ENCODE results near the gene CST4. TPM values are rescaled to one million over a fixed set of nuclear protein-coding genes. Genes with fewer than 3 reads are reported as not detected.
"Not testable (repeated sequence)": the region's sequence is repeated elsewhere in the genome, so short reads cannot be mapped to it uniquely, and the experiment has no call there.

CST4 gene, protein sequence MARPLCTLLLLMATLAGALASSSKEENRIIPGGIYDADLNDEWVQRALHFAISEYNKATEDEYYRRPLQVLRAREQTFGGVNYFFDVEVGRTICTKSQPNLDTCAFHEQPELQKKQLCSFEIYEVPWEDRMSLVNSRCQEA
- not detected for total RNA-seq

DNA sequence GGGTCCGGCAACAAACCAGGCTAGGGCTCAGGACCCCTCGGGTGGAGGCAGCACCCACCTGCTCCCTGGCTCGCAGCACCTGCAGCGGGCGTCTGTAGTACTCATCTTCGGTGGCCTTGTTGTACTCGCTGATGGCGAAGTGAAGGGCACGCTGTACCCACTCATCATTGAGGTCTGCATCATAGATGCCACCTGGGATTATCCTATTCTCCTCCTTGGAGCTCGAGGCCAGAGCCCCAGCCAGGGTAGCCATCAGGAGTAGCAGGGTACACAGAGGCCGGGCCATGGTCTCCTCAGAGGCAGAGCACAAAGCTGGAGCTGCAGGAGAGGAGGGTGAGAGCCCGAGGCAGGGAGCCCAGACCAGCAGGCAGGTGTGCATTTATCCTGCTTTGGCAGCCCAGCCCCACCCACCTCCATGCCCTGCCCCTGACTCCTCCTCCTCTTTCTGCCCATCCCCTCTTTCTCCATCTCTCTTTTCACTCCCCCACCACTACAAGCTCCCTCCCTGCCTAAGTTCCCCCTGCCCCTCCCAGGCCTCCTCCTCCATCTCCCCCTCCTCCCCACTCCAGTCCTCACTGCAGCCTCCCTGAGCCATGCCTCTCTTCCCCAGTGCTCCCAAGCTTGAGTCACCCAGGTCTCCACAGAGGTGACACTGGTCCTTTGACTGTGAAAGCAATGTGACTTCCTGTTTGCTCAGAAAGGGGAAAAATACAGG is at the start of gene CST4:
CST4 (minus strand) TSS at position 355 of the 715 bp plus-strand sequence; CDS start at position 286, 69 bp downstream.
- DNase-seq = not testable (repeated sequence)

DNA sequence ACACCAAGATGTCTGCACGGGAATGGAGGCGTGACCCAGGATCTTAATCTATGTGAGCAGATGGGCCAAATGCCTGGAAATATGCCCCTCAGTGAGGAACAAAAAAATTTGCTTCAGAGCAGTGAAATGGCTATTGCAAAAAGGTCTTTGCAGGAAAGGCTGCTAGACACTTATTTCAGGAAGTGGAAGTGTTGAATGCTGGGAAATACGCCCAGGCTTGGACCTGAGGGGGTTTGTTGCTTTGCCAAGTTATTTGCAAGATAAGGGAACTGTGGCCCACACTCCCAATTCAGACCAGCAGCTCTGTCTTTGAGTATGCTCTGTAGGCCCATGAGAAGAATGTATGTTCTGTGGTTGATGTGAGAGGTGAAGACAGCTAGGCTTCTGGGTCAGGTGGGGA is 46.6 kb upstream of the CST4 start:
- DNase-seq = not testable (repeated sequence)

DNA sequence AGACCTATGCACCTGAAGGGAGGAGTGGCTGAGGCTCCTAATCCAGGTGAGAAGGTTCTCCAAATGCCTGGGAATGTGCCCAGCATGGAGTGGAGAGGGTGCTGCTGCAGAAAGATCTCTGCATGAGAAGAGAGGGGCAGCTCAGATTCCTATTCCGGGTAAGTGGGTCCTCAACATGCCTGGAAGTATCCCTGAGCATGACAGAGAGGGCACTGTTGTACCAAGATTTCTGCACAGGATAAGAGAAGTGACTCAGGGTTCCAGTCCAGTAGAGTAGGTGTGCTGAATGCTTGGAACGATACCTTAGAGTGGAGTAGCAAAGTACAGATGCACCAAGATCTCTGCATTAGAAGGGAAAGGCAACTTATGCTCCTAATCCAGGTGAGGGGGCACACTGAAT is 46.1 kb upstream of the CST4 start:
- DNase-seq = not testable (repeated sequence)

DNA sequence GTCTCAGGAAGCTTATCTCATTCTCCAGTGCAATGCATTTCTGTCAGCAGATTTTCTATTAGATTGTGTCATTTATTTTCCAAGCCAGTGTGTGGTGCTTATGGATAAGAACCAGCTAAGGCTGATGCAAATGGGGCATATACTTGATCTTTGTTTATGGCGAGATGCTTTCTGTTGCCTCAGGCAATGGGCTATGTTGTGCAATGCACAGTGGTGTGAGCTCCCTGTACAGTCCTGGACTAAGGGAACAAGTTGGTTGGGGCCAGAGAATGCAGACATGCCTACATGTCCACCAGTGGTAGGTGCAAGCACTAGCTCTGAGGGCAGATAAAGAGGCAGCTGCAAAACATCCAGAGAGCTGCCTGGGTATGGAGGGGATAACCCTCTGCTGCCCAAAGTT is 45.6 kb upstream of the CST4 start:
- not testable (repeated sequence) for DNase-seq

DNA sequence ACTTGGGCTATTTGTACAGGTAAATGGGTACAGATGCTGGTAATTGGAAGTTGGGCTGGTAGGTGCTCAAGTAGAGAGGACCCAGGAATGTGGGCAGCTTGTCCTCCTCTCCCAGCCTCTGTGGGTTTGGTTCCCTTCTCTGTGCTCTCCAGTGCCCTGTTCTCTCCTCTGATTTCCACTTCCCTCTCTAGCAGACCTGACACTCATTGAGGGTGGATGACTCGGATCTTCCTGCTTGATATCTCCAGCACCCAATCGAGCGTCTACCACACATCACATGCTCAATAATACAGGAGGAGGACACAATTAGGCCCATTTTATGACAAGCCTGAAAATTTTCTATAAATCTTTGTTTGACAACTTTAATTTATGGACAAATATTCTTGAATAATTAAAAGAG is 38.2 kb upstream of the CST4 start:
- no peak for DNase-seq

DNA sequence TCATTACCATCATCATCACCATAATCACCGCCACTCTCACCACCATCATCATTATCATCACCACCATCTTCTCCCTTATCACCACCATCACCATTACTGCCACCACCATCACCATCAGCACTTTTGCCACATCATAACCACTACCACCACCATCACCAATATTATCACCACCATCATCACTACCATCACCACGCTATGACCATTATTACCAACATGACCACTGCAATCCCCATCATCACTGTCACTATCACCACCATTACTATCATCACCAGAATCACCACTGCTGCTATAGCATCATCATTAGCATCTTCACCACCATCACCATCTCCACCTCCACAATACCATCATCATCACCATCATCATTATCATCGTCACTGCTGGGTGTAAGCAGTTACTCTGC is 36.3 kb upstream of the CST4 start:
- no peak for DNase-seq

DNA sequence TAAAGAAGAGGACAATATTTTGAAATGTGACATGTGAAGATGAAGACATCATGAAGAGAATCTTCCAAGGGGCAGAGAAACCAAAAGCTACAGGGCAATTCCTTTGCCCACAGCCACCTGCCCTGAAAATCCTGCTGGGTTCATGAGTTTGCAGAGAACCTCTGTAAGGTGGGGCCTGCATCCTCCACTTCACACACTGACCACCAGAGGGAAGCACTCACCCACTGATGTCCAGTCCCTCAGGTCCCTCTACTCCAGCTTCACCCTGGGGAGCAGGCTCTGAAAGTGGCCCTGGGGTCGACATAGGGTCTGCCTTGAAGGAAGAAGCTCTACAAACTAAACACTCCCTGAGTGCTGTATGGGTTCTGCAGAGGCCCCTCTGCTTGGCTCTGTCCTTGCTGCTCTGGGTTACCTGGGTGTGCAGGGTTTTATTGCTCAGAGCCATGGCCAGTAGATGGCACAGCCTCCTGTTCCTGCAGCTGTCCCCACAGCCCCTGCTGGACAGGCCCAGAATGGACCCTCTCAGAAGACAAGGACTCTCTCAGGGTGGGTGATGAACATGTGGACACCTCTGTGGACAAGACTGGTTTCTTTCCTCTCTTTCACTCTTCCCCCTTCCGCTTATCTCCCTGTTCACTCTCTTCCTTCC is 34.9 kb upstream of the CST4 start:
- not testable (repeated sequence) for DNase-seq

DNA sequence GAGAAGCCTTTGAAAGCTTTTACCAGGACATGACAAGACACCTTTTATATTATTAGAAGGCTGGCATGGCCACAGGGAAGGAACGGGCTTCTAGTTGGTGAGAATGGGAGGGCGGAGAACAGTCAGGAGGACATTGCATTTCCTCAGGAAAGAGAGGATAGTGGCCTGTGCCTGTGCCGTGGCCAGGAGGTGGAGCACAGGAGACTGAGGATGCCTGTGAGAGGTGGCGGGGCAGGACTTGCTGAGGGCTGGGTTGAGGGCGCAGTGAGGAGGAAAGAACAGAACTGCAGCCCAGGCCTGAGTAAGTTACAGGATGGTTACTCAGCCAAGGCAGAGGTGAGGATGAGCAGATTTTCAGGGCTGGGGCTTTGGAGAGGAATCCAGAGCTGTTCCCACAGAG is 34.0 kb upstream of the CST4 start:
- DNase-seq = not testable (repeated sequence)

DNA sequence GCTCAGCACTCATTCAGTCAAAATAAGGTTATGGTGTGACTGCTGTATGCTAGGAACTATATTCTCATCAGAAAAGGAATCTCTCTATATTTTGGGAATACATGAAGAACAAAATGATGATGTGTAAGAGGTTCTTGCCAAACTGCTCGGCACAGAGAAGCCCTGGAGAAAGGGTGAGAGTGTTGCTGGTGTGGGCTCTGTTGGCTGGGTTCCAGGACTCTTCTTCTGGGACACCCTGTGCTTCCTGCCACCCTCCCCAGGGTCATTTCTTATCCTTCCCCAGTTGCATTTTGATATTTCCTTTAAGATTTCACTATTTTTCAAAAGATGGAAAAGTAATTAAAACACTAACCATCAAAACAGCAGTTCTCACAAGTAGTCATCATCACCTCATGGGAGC is 33.1 kb upstream of the CST4 start:
- DNase-seq = no peak

DNA sequence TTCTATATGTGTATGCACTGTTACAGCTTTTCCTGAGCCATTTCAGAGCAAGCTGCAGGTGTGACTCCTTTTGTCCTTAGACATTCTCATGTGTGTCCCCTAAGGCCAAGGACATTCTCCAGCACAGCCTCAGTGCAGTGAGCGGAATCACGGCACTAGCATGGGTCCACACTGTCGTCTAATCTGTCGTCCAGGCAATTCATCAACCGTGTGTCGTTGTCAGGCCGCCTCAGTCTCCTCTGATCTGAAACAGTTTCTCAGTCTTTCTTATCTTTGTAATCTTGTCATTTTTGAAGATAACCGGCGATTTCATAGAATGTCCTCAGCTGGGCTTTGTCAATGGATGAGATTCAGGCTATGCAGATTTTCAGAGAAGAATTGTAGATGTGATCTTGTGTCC is 30.5 kb upstream of the CST4 start:
- DNase-seq = not testable (repeated sequence)

DNA sequence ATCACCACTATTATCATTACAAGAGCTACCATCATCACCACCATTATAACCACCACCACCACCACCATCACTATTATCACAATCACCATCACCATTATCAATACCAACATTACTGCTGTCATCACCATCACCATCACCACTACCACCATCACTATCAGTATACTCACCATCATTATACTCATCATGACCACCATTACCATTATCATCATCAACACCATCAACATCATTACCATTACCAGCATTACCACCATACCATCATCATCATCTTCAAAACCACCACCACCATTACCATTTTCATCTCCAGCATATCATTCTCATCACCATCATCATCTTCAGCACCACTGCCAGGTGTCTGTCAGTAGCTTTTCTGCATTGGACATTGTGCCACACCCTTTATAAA is 22.9 kb upstream of the CST4 start:
- DNase-seq = not testable (repeated sequence)

DNA sequence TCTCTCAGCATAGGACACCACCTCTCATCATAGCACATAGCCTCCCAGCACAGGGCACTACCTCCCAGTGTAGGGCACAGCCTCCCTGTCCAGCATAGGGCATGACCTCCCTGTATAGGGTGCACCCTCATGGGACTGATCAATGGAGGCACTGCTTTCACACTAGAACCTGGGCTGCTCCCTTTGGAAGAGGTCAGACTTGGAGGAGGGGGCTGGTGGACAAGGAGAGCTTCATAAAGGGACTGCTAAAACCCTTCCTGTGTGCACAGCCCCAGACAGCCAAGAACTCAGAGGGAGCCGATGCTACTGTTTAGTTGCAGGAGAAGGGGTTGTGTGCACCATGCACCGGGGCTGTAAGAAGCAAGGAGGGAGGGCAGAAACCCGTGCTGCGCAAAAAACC is 21.9 kb upstream of the CST4 start:
- no peak for DNase-seq

DNA sequence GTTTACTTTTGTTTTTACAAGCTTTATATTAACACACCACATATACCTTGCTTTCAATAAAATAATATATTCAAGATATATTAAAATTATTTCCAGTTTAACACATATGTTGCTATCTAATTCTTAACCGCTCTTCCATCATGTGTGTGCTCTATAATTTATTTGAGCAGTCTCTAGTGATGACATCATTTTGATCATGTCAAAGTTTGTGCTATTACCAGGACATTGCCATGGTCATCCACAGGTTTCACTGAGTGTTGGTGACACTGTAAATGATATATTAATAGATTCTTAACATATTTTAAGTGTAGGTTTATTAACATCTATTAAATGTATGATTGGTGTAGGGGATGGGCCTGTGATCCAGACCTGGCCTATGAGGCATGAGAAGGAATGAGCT is 17.1 kb upstream of the CST4 start:
- DNase-seq = no peak

DNA sequence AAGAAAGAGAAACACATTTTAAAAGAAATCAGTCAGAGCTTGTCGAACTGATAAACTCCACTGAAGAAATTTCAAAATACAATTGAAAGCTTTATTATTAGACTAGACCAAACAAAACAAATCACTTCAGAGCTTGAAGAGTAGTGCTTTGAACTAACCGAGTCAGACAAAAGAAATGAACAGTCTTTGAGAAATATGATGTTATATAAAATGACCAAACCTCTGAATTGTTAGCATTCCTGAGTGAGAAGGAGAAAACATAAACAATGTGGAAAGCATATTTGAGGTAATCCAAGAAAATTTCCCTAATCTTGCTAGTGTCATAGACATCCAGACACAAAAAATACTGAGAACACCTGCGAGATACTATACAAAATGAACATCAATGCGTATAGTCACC is 13.2 kb upstream of the CST4 start:
- DNase-seq = no peak

DNA sequence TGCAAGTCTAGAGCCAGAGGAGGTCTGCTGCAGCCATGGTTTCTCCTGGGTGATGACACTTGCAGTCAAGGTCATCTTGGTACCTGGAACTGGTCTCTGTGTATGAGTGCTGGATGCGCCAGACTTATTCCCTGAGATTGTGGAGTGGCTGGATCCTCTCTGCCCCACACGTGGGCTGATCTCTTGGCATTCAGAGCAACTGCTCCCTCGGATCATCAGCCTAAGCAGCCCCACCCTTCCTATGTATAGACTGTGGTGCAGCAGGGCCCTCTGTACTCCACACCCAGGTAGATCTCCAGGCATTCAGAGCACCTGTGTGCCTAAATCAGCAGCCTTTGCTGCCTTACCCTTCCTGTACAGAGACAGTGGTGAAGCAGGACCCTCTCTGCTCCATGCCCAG is 12.1 kb upstream of the CST4 start:
- DNase-seq = no peak

DNA sequence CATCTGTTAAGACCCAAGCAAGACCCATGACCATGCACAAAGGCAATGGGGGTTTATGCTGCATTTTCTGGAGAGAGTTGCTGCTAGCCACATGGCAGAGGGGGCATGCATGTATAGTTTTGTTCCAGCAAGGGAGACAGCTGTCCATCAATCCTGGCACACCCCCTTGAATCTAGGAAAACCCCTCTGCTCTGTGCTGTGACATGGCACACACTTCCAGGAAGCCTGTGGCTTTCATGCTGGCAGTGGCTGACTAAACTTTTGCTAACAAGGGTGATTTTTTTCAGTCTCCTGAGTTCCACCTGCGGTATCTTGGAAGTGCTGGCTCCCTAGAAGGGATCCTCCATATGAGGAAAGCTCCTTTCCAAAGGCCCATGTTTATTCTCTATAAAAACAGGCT is 9.1 kb upstream of the CST4 start:
- no peak for DNase-seq

DNA sequence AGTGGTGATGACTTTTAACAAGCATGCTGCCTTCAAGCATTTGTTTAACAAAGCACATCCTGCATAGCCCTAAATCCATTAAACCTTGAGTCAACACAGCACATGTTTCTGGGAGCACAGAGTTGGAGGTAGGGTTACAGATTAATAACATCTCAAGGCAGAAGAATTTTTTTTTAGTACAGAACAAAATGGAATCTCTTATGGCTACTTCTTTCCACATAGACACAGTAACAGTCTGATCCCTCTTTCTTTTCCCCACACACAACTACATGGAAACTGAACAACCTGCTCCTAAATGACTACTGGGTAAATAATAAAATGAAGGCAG is 6.2 kb upstream of the CST4 start:
- DNase-seq = not testable (repeated sequence)

DNA sequence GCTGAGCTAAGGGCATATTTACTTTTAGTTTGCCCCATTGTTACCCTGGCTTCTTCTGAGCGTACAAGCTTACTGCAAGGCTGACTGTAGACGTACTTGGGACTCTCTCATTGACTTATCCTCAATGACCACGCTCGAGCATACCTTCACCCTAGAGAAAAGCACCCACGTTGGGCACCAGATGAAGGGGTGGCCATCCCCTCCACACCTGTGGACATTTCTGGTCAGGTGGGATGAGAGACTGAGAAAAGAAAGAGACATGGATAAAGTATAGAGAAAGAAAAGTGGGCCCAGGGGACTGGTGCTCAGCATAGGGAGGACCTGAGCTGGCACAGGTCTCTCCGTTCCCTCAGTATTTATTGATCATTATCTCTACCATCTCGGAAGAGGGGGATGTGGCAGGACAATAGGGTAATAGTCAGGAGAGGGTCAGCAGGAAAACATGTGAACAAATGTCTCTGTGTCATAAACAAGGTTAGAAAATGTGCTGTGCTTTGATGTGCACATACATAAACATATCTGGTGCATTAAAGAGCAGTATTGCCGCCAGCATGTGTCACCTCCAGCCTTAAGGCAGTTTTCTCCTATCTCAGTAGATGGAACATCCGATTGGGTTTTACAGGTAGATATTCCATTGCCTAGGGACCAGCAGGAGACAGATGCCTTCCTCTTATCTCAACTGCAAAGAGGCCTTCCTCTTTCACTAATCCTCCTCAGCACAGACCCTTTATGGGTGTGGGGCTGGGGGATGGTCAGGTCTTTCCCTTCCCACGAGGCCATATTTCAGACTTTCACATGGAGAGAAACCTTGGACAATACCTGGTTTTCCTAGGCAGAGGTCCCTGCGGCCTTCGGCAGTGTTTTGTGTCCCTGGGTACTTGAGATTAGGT is 5.6 kb upstream of the CST4 start:
- not testable (repeated sequence) for DNase-seq

DNA sequence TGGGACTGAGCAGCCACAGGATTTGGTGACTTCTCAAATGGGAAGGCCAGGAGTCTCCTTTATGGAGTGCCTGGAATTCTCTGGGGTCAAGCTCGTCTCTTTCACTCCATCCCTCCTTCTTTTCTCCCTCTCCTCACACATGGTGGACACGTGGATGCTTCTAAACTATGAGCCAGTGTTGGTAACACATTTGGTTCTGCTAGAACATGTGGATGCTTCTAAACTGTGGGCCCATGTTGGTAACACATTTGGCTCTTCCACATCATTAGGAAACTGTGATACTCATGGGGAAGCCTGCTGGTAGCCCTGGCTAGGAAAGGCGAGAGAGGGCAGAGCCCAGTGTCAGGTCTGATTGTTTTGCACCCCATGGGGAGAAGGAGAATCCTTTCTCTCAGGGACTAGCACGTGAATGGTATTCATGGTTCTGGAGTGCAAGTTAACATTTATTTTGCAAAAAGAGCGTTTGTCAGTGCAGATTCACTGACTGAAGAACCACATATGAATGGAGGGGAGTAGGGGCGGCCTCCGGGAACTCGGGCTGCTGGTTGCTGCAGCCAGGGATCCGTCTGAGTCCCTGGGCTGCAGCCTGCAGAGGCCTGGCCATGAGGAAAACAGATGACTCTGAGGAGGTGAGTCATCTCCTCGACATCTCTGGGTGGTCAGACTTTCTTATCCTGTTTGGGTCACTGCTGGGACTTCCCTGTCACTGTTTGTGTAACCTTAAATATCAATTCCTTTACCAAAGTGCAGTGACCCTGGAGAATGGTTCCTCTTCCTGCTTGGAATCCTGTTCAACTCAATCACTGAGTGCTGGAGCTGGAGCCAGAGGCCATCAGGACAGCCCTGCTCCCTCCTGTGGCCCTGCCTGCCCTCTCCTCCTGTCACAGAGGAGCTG is 4.1 kb upstream of the CST4 start:
- DNase-seq = not testable (repeated sequence)

DNA sequence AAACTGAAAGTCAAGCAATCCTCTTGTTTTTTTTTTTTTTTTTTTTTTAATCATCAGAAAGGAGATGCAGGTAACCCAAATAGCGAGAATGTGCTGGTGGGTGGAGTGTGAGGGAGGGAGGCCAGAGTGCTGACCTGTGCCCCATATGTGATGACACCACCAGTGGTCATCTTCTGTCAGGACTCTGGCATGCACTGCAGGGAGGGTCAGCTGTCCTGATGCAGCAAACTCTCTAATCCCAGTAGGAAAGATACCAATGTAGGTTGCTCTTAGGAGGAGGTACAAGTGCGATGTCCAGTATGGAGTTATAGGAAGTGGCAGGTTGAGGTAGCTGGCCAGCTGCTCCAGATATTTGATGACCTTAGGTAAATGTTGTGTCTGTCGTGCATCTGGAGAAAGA is 2.8 kb upstream of the CST4 start:
- DNase-seq = no peak

DNA sequence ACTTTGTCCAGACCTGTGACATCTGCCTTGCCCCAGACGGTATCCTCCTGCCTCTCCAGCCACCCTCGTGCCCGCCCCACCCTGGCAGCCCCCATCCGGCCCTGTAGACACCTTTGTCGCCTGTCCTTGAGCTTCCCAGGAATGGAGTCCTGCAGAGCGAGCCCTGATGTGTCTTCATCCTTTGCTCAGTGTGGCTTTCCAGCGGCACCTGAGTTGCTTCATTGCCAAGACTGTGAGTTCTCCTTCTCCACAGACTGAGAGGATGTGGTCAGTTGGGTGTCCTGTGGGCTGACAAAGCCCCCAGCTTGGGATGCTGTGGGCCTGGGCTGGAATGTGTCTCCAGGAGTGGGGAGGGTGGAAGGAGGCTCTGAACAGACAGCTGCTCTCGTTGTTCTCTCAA is 1.7 kb upstream of the CST4 start:
- DNase-seq = no peak

DNA sequence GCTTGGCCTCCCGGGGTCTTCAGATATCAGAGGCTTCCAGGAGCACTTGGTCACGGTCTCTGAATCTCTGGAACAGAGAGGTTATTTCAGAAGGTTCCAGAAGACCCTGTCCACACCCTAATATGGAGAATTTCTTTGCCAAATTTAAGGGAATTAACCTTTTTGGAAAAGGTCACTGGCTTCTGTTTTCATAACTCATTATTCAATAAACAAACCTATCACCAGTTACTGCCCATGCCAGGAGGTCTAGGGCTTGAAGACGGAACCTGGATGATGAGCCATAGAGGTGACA is 507 bp upstream of the CST4 start:
- DNase-seq = no peak

DNA sequence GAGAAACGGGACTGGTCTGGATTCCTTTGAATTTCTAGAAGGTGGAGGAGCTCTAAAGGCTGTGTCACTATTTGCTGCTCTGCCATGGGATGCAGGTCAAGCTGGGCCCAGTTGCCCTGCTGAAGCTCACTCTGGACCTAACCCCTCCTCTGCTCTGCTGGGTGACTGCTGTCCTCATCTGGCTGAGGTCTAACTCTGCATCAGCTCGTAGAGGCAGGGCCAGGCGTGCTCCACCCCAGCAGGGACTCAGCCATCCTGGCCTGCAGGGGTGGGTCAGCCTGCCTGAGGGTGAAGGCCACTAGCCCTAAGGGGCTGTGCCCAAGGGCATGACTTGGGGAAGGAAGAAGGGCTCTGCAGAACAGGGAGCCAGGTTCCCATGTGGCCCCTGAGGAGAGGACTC is 852 bp downstream of the CST4 start:
- DNase-seq = no peak
